HG03095 (cell line): ENCODE results near the gene SEPTIN1.

Experiments used
- ATAC-seq: cut with Tn5 transposase; IDR thresholded peaks from one replicate; pipeline ENCODE4 v1.9.1; 2021; ENCODE audit warnings: moderate library complexity; ENCODE audit not compliant: unreplicated experiment

SEPTIN1 gene

GRCh38 chr16:30382111-30382881, at the start of gene SEPTIN1:
SEPTIN1 (minus strand) TSS chr16:30382561; CDS start chr16:30382542, 19 bp downstream.
- ATAC-seq = no peak

- ATAC-seq = peak; percentile 17
These were observed 48.1 kb upstream of the SEPTIN1 start for GRCh38 chr16:30430428-30430970.

- peak; percentile 87 for ATAC-seq
These were observed 47.5 kb upstream of the SEPTIN1 start, which contains the start of gene DCTPP1 for GRCh38 chr16:30429678-30430427. DCTPP1 (minus strand) TSS chr16:30430030; CDS start chr16:30429980, 50 bp downstream.

- ATAC-seq = peak; percentile 14
These were observed 47.0 kb upstream of the SEPTIN1 start for GRCh38 chr16:30429418-30429677.

- ATAC-seq = no peak
These were observed 45.7 kb upstream of the SEPTIN1 start for GRCh38 chr16:30428055-30428454.

GRCh38 chr16:30421010-30421409, 38.6 kb upstream of the SEPTIN1 start:
- ATAC-seq = no peak

GRCh38 chr16:30418350-30419181, 36.2 kb upstream of the SEPTIN1 start:
- no peak for ATAC-seq

- peak; percentile 79 for ATAC-seq
These were observed 35.4 kb upstream of the SEPTIN1 start for GRCh38 chr16:30417529-30418349.

- ATAC-seq = no peak
These were observed 34.5 kb upstream of the SEPTIN1 start for GRCh38 chr16:30416624-30417528.

GRCh38 chr16:30416047-30416603, 33.8 kb upstream of the SEPTIN1 start:
- ATAC-seq = no peak

- no peak for ATAC-seq
These were observed 31.8 kb upstream of the SEPTIN1 start for GRCh38 chr16:30414159-30414558.

- ATAC-seq = no peak
These were observed 30.9 kb upstream of the SEPTIN1 start for GRCh38 chr16:30413112-30413806.

- ATAC-seq = no peak
These were observed 27.0 kb upstream of the SEPTIN1 start for GRCh38 chr16:30409125-30410060.

- ATAC-seq = no peak
These were observed 25.6 kb upstream of the SEPTIN1 start for GRCh38 chr16:30407804-30408534.

- peak; percentile 69 for ATAC-seq
These were observed 24.9 kb upstream of the SEPTIN1 start, which contains the start of gene ZNF771 for GRCh38 chr16:30407102-30407803. ZNF771 (plus strand) TSS chr16:30407606; CDS start chr16:30408054, 448 bp downstream.

GRCh38 chr16:30406795-30407101, 24.4 kb upstream of the SEPTIN1 start:
- ATAC-seq = peak; percentile 8
